GM23338 (cell line): ENCODE data around the gene EVL. TPM values are rescaled to one million over a fixed set of nuclear protein-coding genes. Genes with fewer than 3 reads are reported as not detected.

ENCODE experiments used
- ATAC-seq: fragments of 200-7000 bp; cut with Tn5 transposase; 3 replicates; pipeline ENCODE4 v1.9.1; 2020
- DNase-seq: peaks from one replicate; pipeline ENCODE4 v3.0.0-alpha.2; 2015; ENCODE audit warnings: low spot score
- H2AFZ ChIP-seq: fragments of 200-600 bp; sonication (generic); 2 replicates; pipeline ENCODE4 v1.8.0; 2016; ENCODE audit warnings: antibody characterized with exemption, mild to moderate bottlenecking, moderate library complexity
- H3F3A ChIP-seq: fragments of 200-600 bp; sonication (generic); replicated peaks from 2 replicates; pipeline ENCODE4 v1.8.0; 2017; ENCODE audit warnings: antibody characterized with exemption, mixed run types, low read depth
- H3K27ac ChIP-seq: fragments of 200-600 bp; sonication (generic); 2 replicates; pipeline ENCODE4 v1.6.1; 2016; ENCODE audit warnings: low read depth
- H3K27me3 ChIP-seq: fragments of 200-600 bp; sonication (generic); 2 replicates; pipeline ENCODE4 v1.8.0; 2016; ENCODE audit warnings: mild to moderate bottlenecking, mixed run types, moderate library complexity; ENCODE audit not compliant: insufficient read depth
- H3K36me3 ChIP-seq: fragments of 200-600 bp; sonication (generic); 2 replicates; pipeline ENCODE4 v1.8.0; 2016; ENCODE audit warnings: mild to moderate bottlenecking; ENCODE audit not compliant: insufficient read depth
- H3K4me1 ChIP-seq: fragments of 200-600 bp; sonication (generic); 2 replicates; pipeline ENCODE4 v1.8.0; 2016; ENCODE audit warnings: mild to moderate bottlenecking, moderate library complexity; ENCODE audit not compliant: insufficient read depth
- H3K4me2 ChIP-seq: fragments of 200-600 bp; sonication (generic); 2 replicates; pipeline ENCODE4 v1.7.1; 2017; ENCODE audit warnings: mixed run types
- H3K4me3 ChIP-seq: fragments of 200-600 bp; sonication (generic); 2 replicates; pipeline ENCODE4 v1.6.1; 2016; ENCODE audit warnings: mixed run types
- H3K79me2 ChIP-seq: fragments of 200-600 bp; sonication (generic); replicated peaks from 2 replicates; pipeline ENCODE4 v1.8.0; 2017; ENCODE audit warnings: mild to moderate bottlenecking; ENCODE audit not compliant: insufficient read depth
- H3K9me2 ChIP-seq: fragments of 200-600 bp; sonication (generic); 2 replicates; pipeline ENCODE4 v1.8.0; 2017; ENCODE audit not compliant: insufficient read depth
- H4K20me1 ChIP-seq: fragments of 200-600 bp; sonication (generic); replicated peaks from 2 replicates; pipeline ENCODE4 v1.8.0; 2017; ENCODE audit warnings: mild to moderate bottlenecking; ENCODE audit not compliant: insufficient read depth
- H3K27ac Mint-ChIP-seq: 2 replicates; pipeline ENCODE4 v1.8.0; 2020; ENCODE audit warnings: inconsistent platforms, mild to moderate bottlenecking, moderate library complexity, mixed read lengths
- H3K27me3 Mint-ChIP-seq: 3 replicates; pipeline ENCODE4 v1.8.0; 2022; ENCODE audit warnings: low read depth, mild to moderate bottlenecking, moderate library complexity, mixed read lengths, inconsistent platforms; ENCODE audit not compliant: insufficient read depth, poor library complexity
- H3K36me3 Mint-ChIP-seq: 3 replicates; pipeline ENCODE4 v1.8.0; 2021; ENCODE audit warnings: low read depth, mild to moderate bottlenecking, inconsistent platforms, moderate library complexity, mixed read lengths
- H3K4me1 Mint-ChIP-seq: 3 replicates; pipeline ENCODE4 v1.8.0; 2020; ENCODE audit warnings: mild to moderate bottlenecking, inconsistent platforms, mixed read lengths
- H3K4me3 Mint-ChIP-seq: 3 replicates; pipeline ENCODE4 v1.8.0; 2021; ENCODE audit warnings: moderate library complexity, mild to moderate bottlenecking, inconsistent platforms, mixed read lengths
- H3K9me3 Mint-ChIP-seq: 3 replicates; pipeline ENCODE4 v1.8.0; 2020; ENCODE audit warnings: moderate library complexity, mild to moderate bottlenecking, inconsistent platforms, mixed read lengths
- CREB1 ChIP-seq: fragments of 250-450 bp; sonication (Bioruptor Pico); IDR thresholded peaks from 2 replicates; pipeline ENCODE4 v1.5.0; 2020; ENCODE audit warnings: low read depth, mild to moderate bottlenecking, moderate library complexity
- CTCF ChIP-seq, 2 experiments: fragments of 200-600 bp in 1 of 2; sonication (generic) in 1 of 2; conservative IDR thresholded peaks; 2 replicates each; pipeline versions ENCODE4 v1.5.1 to v1.6.1; 2016 to 2017; ENCODE audit warnings: antibody characterized with exemption in 2 of 2, low read depth in 2 of 2, mild to moderate bottlenecking in 2 of 2, moderate library complexity in 1 of 2
- ETS1 ChIP-seq: IDR thresholded peaks from 2 replicates; pipeline ENCODE4 v1.6.1; 2016; ENCODE audit warnings: antibody characterized with exemption
- EZH2 ChIP-seq: fragments of 200-600 bp; sonication (generic); IDR thresholded peaks from one replicate; pipeline ENCODE4 v1.8.0; 2017; ENCODE audit warnings: antibody characterized with exemption, mild to moderate bottlenecking, low read depth; ENCODE audit not compliant: unreplicated experiment
- EZH2phosphoT487 ChIP-seq: fragments of 200-600 bp; sonication (generic); IDR thresholded peaks from one replicate; pipeline ENCODE4 v1.8.1; 2018; ENCODE audit warnings: antibody characterized with exemption; ENCODE audit not compliant: unreplicated experiment
- JUNB ChIP-seq: IDR thresholded peaks from one replicate; pipeline ENCODE4 v1.6.1; 2016; ENCODE audit warnings: antibody characterized with exemption; ENCODE audit not compliant: unreplicated experiment
- NANOG ChIP-seq: IDR thresholded peaks from 2 replicates; pipeline ENCODE4 v1.6.1; 2016; ENCODE audit warnings: antibody characterized with exemption, borderline replicate concordance
- POLR2AphosphoS5 ChIP-seq: IDR thresholded peaks from 2 replicates; pipeline ENCODE4 v1.6.1; 2016; ENCODE audit warnings: antibody characterized with exemption, low read depth
- REST ChIP-seq: IDR thresholded peaks from one replicate; pipeline ENCODE4 v1.6.1; 2018; ENCODE audit warnings: antibody characterized with exemption; ENCODE audit not compliant: unreplicated experiment
- STAT1 ChIP-seq: IDR thresholded peaks from one replicate; pipeline ENCODE4 v1.6.1; 2016; ENCODE audit warnings: antibody characterized with exemption; ENCODE audit not compliant: unreplicated experiment
- ZNF114 ChIP-seq: fragments of 250-450 bp; sonication (Bioruptor Pico); IDR thresholded peaks from 2 replicates; pipeline ENCODE4 v1.5.0; 2020; ENCODE audit warnings: mild to moderate bottlenecking, moderate library complexity
- ZNF331 ChIP-seq: fragments of 250-450 bp; sonication (Bioruptor Pico); IDR thresholded peaks from 2 replicates; pipeline ENCODE4 v1.5.0; 2020; ENCODE audit warnings: low read depth, mild to moderate bottlenecking, moderate library complexity
- ZNF462 ChIP-seq: fragments of 250-450 bp; sonication (Bioruptor Pico); IDR thresholded peaks from 2 replicates; pipeline ENCODE4 v1.5.0; 2020; ENCODE audit warnings: mild to moderate bottlenecking, moderate library complexity
- polyA plus RNA-seq: library from polyadenylated mRNA; unstranded; fragments of >200 nt; fragmentation: Nextera tagmentation; extraction: Ambion mirVana; gene quantifications from 2 replicates; pipeline ENCODE4 v1.2.1, GENCODE V29; 2016
- total RNA-seq: library from RNA; depleted of rRNA; stranded (reverse); fragments of >200 nt; shearing (Covaris generic); gene quantifications from 2 replicates; pipeline ENCODE4 v1.2.3, GENCODE V29; 2014

Gene EVL
- total and polyA plus RNA-seq, 2 experiments from 2014 or later = 28.2 to 50.5 TPM

- TF ChIP-seq JUNB (no peak), CREB1 (CRISPR knock-in tag) (no peak), EZH2 (no peak), ZNF331 (CRISPR knock-in tag) (no peak), NANOG (no peak), POLR2AphosphoS5 (no peak)
Observed at GRCh38 chr14:100152091-100152490, 86.9 kb downstream of the EVL start (continued).

GRCh38 chr14:100153560-100153959 lies 88.3 kb downstream of the EVL start:
- no peak for ATAC-seq
- TF ChIP-seq JUNB (no peak), ZNF462 (CRISPR knock-in tag) (no peak), STAT1 (no peak), POLR2AphosphoS5 (no peak), EZH2 (no peak), EZH2phosphoT487 (no peak), ZNF331 (CRISPR knock-in tag) (no peak), REST (no peak), NANOG (no peak), CREB1 (CRISPR knock-in tag) (no peak), CTCF (conservative IDR thresholded peaks at IDR 0.05; ENCODE audit: low read depth in 2 of 2) (no peak), ZNF114 (CRISPR knock-in tag) (no peak), ETS1 (no peak)
- Histone ChIP-seq H3K9me2 (no peaks in the 10 kb centered on the region), H3F3A (no peaks in the 10 kb centered on the region), H3K4me3 (no peak overlapping the region), H3K4me1 (no peaks in the 10 kb centered on the region), H2AFZ (no peak overlapping the region), H3K27me3 (peaks cover 22% of the 10 kb centered on the region), H3K79me2 (no peaks in the 10 kb centered on the region), H4K20me1 (no peaks in the 10 kb centered on the region; the same call in 1 of the 2 replicates), H3K4me2 (no peak overlapping the region), H3K27ac (no peak overlapping the region), H3K36me3 (no peaks in the 10 kb centered on the region)
- Mint-ChIP-seq H3K9me3 (peaks cover 4% of the 10 kb centered on the region; the same call in 2 of the 3 replicates), H3K4me3 (no peak overlapping the region), H3K27ac (no peak overlapping the region), H3K36me3 (no peaks in the 10 kb centered on the region; the same call in 2 of the 3 replicates), H3K4me1 (peaks cover 8% of the 10 kb centered on the region), H3K27me3 (peaks cover 36% of the 10 kb centered on the region)
- DNase-seq = no peak
